ENCODE results near the gene PSMG3.

PSMG3 gene

GRCh38 chr7:1610013-1610677 is 40.3 kb upstream of the PSMG3 start (continued):
- no peak for TF ChIP-seq ZNF398 (tag by site-specific recombination; IDR thresholded peaks at IDR 0.05)
- no peak for TF ChIP-seq ZFP3 (tag by site-specific recombination; IDR thresholded peaks at IDR 0.05; ENCODE audit: low read depth)
- TF ChIP-seq ZBTB21 (tag by site-specific recombination; IDR thresholded peaks at IDR 0.05): no peak
- TF ChIP-seq ZNF510 (tag by site-specific recombination; IDR thresholded peaks at IDR 0.05; ENCODE audit: insufficient replicate concordance): no peak
- no peak for TF ChIP-seq ZNF292 (tag by site-specific recombination; IDR thresholded peaks at IDR 0.05; ENCODE audit: borderline replicate concordance, low read depth)
- no peak for TF ChIP-seq MEIS1 (CRISPR knock-in tag; IDR thresholded peaks at IDR 0.05; ENCODE audit: borderline replicate concordance)
- no peak for TF ChIP-seq ZSCAN5A (tag by site-specific recombination; IDR thresholded peaks at IDR 0.05)
- no peak for TF ChIP-seq ZIC2 (tag by site-specific recombination; IDR thresholded peaks at IDR 0.05)
- TF ChIP-seq ATF2 (tag by site-specific recombination; IDR thresholded peaks at IDR 0.05; ENCODE audit: low read depth): no peak
- TF ChIP-seq ZNF362 (tag by site-specific recombination; IDR thresholded peaks at IDR 0.05): no peak
- TF ChIP-seq ZNF350 (tag by site-specific recombination; IDR thresholded peaks at IDR 0.05): no peak

GRCh38 chr7:1609023-1609422 is 39.2 kb upstream of the PSMG3 start:
- Histone ChIP-seq H3K4me3 (ENCODE audit: low read depth, low read length) (no peak overlapping the region), H3K4me1 (ENCODE audit: control insufficient read depth, insufficient read depth, low read length) (no peaks in the 10 kb centered on the region), H3K27ac (ENCODE audit: extremely low read depth, low read depth, low read length) (no peak overlapping the region), H3K36me3 (ENCODE audit: control insufficient read depth in 2 of 2, insufficient read depth in 1 of 2, low read length in 2 of 2) (no peaks in the 10 kb centered on the region), H3K9me3 (ENCODE audit: control insufficient read depth, insufficient read depth, low read depth, low read length) (no peaks in the 10 kb centered on the region)
- ChIA-PET POLR2A (no interaction called here), CTCF (interaction anchor here (0.7 kb wide), 1 partner anchor 29 kb away, joined by 3 read pairs; no protein-coding TSS in a partner anchor)
- TF ChIP-seq SP2 (tag by site-specific recombination; IDR thresholded peaks at IDR 0.05) (no peak), ZNF148 (tag by site-specific recombination; IDR thresholded peaks at IDR 0.05; ENCODE audit: borderline replicate concordance) (no peak), HOXC10 (CRISPR knock-in tag; IDR thresholded peaks at IDR 0.05) (no peak), ZNF324 (tag by site-specific recombination; IDR thresholded peaks at IDR 0.05) (no peak), ZFP41 (tag by site-specific recombination; IDR thresholded peaks at IDR 0.05; ENCODE audit: borderline replicate concordance) (no peak), ZNF488 (tag by site-specific recombination; IDR thresholded peaks at IDR 0.05) (no peak)

All from HEK293 (cell line).